HG03064 (cell line): ENCODE data around the gene C1QTNF1.
"Not testable (repeated sequence)": the region's sequence is repeated elsewhere in the genome, so short reads cannot be mapped to it uniquely, and the experiment has no call there.

Experiments used
- ATAC-seq: cut with Tn5 transposase; IDR thresholded peaks from one replicate; pipeline ENCODE4 v1.9.1; 2021; ENCODE audit warnings: low read depth; ENCODE audit not compliant: unreplicated experiment

C1QTNF1 gene

DNA sequence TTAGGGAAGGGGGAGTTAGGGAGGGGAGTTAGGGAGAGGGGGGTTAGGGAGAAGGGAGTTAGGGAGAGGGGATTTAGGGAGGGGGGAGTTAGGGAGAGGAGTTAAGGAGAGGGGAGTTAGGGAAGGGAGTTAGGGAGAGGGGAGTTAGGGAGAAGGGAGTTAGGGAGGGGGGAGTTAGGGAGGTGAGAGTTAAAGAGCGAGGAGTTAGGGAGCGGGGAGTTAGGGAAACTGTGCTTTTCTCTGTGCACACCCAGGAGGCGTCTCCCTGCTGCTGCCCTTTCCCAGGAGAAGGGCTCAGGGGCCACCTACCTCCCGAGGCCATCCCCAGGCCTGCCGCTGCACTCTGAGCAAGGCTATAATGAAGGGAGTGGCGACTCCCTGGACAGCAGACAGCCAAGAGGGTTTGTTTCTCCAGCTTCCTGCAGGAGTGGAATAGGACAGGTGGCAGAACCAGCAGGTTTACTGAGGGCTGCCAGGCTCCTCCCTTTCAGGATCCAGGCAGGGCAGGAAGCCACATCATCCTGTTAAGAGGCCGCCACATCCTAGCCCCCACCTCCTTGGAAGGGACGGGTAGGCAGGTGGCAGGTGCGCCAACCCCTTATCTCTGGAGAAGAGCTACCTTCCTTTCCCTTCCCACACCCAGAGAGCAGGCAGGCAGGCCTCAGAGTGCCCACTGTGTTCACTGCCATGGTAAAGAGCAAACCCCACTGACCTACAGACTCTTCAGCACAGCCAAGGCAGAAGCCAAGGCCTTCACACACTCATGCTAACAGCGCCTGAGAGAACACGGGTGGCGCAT lies 18.7 kb upstream of the C1QTNF1 start:
- ATAC-seq, result no peak

DNA sequence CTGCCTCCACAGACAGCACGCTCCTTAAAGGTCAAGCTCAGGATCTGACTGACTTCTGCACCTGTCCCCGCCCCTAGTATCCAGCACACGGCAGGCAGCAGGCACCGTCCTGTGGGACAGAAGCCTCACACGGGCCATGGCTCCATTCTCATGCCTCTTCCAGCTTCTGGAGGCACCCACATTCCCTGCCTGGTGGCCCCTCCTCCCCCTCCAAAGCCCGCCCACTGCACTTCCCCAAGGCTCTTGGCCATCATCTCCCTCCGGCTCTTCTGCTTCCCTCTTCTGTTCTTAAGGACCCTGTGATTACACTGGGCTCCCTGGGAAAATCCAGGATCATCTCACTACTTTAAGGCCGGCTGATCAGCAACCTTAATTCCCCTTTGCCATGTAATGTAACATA lies 17.9 kb upstream of the C1QTNF1 start:
- no peak for ATAC-seq

DNA sequence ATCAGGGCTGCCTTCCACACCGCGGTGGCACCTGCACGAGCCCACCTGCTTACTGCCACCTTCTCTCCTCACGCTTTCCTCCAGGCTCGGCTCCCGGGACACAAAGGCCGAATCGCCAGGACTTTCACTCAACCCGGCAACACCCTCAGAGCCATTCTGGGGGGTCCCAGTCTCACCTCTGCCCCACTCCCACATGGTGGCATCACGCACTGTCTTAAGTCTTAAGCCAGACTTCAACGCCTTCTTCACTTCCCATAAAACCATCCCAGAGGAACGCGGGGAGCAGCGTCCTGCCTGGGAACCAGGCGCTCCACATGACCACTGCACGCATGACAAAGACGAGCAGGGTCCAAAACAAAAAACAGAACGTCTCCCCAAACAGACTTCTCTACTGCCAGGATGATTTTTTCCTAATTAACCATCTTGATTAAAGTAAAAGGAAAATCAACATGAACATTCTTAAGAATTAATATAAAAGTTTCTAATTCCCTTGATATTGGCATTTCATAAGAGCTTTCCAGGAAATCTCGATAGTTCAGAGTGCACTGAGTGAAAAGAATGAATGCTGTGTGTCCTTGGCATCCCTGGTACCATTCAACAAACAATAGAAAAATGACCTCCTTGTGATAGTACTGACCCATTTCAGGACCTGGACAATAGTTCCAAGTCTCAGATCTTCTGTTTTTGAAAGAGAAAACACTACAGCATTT lies 17.0 kb upstream of the C1QTNF1 start:
- ATAC-seq, result no peak

DNA sequence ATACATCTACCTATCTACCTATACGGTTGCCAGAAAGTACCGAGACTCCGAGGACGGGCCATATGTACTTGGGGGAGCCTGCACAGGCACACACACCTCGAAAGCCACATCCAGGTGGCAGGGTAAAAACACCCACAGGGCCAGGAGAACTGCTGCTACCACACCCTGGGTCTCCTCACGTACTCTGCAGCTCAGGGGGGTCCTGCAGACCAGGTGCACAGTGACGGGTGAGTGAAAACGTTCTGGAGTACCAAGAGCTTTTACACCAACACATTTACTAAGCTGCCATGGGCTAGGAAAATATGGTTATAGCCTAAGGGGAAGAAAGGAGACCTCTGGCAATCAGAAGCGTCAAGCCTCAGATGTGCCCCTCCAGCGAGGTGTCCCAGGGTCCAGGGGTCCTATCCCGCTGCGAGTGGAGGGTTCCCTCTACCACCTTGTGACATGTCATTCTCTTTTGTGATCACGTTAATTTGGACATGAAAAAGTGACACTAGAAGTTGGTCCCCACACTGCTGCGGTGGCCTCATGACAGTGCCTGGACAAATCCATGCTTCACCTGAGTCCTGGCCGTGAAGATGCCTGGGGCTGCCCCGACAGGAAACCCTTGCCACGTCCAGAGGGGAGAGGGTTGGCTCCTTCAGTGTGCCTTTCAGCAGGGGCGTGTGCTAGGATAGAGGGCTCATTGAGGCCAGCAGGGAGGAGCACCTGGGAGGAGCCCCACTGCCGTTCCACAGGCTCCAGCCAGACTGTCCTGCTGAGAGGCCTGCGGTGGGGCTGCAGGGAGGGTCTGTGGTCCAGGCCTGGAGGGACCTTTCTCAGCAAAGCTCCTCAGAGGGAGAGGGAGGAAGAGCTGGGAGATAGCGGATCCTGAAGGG lies 16.2 kb upstream of the C1QTNF1 start:
- no peak for ATAC-seq

DNA sequence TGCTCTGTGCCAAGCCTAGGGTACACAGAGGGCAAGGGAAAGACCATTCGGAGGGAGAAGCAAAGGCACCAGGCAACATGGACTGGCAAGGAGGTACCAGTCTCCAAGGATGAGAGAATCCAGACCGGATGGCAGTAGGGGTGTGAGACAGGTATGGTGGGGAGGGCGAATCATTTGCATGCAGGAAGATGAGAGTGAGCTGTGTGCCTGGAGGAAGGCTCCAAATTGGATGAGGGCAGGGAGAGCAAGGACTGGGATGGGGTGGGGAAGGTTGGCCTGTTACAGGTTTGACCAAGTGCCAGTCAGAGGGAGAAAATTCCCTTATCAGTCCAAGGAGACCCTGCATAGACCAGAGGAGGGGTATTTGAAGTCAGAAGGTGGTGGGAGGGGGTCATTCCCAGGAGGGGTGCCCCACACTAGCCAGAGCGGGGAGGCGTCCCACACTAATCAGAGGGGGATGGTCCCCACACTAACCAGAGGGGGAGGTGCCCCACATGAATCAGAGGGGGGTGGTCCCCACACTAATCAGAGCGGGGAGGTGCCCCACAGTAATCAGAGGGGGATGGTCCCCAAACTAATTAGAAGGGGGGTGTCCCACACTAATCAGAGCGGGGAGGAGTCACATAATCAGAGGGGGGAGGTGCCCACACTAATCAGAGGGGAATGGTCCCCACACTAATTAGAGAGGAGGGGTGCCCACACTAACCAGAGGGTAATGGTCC lies 15.1 kb upstream of the C1QTNF1 start:
- ATAC-seq, result no peak

DNA sequence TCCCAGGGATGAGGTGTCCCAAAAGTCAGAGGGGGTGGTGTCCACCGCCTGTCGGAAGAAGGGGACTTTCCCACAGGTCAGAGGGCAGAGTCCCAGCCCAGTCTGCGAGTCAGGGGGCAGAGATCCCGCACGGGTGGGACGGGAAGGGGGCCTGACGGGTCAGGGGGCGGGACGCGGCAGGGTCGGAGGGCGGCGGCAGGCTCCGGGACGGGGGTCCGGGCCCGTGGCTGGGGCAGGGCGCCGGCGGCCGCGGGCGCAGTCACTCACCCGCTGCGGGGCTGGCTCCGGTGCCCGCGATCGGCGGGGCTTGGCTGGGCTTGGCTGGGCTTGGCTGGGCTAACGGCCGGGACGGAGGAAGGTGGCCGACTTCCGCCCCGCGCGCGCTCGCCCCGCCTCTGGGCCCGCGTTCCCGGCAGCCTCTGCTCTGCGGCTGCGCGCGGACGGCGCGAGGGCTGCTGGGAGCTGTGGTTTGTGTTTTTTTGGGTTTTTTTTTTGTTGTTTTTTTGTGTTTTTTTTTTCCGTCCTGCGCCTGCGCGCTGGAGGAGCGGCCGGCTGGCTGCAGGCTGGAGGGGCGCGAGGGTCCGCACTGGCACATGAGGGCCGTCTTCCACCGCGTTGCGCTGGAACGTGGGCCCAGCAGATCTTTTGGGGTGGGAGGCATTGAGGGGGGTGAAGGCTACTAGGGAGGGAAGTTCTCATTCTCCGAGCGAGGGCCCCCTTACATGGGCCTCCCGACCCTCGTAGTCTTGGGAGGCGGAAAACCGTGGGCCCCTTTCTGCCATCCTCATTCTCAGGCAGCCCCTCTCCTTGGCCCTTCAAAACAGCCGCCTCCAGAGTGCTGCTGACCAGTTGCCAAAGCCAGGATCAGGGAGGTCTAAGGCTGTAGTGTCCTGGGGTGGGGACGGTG lies 14.3 kb upstream of the C1QTNF1 start, which contains the start of gene CANT1:
Gene CANT1, minus strand, starts transcription at position 368 of the 907 bp plus-strand sequence. CDS start 12,142 bp downstream, outside the sequence.
- ATAC-seq, result peak; percentile 60

DNA sequence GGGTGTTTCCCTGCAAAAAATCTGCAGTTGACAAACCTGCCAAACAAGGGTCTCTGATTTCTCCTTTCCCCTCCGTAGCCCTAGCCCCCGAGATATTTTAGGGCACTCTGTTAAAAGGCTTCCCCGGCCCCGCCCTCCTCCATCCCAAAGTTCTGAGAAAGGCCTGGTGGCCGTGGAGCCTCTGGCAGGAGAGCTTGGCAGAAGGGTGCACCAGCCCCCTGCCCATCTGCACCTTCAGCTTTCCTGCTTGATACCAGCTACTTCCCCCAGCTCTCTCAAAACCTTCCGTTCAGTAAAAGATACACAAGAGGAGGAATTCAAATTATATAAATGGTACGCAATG lies 13.7 kb upstream of the C1QTNF1 start:
- no peak for ATAC-seq

DNA sequence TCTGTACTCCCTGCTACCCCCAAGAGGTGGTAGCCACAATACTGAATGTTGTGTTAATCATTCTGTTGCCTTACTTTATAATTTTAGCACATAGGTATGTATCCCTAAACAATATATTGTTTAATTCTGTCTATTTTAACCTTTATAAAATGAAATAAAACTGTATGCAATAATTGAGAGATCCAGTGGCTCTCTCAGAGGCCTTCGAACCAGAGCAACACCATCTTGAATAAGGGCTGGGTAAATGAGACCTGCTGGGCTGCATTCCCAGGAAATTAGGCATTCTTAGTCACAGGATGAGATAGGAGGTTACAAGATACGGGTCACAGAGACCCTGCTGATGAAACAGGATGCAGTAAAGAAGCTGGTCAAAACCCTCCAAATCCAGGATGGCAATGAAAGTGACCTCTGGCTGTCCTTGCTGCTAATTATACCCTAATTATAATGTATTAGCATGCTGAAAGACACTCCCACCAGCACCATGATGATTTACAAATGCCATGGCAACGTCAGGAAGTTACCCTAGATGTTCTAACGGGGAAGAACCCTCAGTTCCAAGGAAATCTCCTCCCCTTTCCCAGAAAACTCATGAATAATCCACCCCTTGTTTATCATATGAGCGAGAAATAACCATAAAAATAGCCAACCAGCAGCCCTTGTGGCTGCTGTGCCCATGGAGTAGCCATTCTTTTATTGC lies 12.4 kb upstream of the C1QTNF1 start:
- ATAC-seq, result no peak

DNA sequence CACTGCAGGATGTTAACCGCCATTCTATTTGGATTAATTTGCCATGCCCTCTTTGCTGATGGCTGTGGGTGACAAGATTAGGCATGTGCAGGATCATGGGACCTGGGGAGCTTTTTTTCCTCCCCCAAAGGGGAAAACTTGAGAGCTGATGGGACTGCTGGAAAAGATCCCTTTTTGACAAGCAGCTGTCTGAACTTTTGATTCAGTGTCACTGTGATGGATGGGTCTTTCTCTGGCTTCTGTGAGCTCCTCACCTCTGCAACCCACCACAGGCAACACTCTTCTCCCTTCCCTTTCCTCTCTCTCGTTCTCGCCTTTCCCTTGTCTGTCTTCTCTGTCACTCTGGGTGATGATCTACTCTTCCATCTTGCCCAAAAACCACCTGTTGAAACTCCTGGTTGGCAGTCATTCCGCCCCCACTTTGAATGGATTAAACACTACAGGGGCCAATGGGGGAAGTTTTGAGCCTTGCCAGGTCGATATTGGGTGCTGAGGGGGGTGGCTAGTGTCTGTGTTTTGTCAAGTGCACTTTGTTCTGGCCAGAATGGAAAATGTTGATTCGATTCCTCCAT lies 11.3 kb upstream of the C1QTNF1 start:
- no peak for ATAC-seq

DNA sequence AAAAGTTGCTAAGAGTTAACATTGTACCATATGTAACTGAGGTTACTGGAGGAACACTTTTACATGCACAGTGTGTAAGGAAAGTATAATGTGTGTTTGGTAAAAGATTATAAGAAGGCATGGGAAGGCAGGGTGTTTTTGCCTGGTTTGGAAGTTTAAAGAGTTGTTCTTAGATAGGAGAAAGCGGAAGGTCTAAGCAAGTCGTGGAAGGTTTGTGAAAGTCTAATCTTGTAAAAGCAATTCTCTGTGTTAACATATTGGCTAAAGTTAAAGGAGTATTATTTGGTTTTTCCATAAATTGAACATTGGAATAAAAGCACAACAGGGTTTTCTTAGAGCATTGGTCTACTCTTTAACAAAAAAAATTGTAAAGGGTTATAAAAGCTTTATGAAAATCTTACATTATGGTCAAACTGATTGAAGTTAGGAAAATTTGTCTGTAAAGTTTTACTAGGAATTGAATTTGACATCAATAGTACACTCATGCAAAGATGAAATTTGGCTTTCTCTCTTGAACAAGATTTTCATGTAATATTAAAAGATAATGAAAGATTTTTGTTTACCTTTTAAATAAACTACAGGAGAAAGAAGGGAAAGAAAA lies 9.7 kb upstream of the C1QTNF1 start:
- no peak for ATAC-seq

DNA sequence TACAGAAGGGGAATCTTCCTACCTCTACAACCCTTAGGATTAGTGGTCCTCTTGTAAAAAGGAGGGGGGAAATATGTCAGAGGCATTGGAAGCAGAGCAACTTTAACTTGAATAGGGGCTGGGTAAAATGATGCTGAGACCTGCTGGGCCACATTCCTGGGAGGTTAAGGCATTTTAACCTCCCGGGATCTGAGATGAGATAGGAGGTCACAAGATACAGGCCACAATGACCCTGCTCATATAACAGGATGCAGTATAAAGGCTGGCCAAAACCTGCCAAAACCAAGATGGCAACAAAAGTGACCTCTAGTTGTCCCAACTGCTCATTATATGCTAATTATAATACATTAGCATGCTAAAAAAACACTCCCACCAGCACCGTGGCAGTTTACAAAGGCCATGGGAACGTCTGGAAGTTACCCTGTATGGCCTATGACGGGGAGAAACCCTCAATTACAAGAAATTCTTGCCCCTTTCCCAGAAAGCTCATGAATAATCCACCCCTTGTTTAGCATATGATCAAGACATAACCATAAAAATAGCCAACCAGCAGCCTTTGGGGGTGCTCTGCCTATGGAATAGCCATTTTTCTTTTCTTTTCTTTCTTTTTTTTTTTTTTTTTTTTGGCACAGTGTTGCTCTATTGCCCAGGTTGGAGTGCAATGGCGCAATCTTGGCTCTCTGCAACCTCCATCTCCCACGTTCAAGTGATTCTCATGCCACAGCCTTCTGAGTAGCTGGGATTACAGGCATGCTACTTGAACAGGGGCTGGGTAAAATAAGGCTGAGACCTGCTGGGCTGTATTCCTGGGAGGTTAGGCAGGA lies 6.2 kb upstream of the C1QTNF1 start:
- ATAC-seq, result no peak

DNA sequence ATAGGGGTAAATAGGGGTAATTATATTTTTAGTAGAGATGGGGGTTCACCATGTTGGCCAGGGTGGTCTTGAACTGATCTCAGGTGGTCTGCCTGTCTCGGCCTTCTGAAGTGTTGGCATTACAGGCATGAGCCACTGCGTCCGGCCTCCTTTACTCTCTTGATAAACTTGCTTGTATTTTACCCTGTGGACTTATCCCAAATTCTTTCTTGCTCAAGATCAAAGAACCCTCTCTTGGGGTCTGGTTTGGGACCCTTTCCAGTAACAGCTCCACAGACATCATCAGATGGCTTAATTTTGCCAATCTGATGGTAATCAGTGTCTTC lies 5.6 kb upstream of the C1QTNF1 start:
- ATAC-seq, result no peak

DNA sequence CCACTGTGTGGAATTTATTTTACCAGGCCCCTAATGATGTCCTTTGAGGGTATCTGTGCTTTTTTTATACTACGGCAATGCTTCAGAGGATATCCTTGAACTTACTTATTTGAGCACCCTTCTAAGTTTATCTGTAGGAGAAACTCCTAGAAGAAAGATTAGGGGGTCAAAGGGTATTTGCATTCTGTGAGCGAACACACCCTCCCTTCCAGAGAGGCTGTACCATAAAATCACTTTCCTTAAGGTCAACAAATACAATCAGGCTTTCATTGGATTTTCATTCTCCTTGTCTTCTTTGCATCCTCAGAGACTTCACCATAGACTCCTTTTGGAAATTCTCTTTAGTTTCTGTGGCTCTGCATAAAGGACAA lies 4.7 kb upstream of the C1QTNF1 start:
- ATAC-seq, result no peak

DNA sequence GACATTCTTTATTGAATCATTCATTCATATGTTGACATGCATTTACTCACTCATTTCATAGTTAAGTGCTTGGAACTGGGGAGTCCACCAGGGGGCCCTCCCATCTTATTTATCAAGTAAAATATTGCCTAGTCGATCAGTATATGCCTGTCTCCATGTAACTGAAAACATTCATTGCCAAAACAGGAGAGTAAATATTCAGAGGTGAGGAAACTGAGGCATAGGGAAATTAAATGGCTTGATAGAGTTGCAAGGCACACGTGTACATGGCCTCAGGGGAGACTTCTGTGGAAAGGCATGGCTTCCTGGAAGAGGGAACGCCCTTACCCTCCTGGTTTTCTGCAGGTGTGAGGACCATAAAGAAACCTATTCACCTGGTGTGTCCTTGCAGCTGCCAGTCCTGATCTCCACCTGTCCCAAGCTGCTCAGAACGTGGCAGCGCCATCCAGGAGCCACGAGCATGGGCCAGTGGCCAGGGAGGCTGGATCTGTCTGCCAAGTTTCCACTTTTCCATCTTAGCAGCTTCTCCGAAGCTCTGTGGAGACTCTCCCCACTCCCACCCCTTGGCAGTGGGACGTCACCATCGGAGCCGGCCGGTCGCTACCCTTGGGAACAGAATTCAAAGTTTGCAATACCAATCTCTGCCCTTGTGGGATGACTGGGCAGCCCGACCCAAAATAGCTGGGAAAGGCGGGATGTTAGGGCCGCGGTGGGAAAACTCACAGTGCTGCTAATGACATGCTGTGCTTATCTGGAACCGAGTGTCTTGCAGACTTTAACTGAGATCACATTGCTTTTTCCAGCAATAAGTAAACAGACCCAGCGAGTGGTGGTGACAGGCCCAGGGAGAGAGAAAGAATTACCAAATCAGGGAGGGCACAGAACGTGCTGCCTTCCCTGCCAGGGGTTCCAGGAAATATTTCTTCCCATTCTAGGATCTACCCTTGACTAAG lies 4.1 kb upstream of the C1QTNF1 start:
- ATAC-seq, result no peak

DNA sequence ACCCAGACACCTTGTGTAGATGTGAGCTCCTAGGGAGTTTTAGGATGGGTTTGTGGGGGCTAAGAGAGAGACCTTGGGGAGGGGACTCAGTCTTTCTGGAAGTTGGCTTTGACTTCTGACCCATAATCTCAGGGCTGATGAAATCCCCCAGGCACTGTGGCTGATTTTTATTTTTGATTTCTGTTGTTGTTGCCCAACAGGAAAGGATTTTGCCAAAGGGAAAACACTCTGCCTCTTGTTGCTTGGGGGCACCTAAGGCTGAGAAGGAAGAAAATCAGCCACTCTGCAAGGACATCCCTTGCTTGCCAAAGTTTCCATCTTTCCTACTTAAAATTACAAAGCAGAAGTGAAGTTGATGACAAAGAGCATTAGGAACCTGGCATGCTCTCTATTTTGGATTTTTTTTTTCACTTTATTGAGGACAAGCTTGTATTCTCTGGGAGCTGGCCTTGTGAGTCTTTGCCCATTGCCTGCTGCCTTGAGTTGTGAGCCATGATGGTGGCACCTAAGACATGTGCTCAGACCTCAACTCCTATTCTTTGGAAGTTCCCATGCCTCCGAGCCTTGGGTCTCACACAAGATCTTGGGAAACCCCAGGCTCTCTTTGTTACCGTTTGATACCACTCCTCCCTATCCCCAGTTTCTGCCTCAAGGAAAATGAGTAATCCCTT lies 3.2 kb upstream of the C1QTNF1 start:
- ATAC-seq, result no peak

DNA sequence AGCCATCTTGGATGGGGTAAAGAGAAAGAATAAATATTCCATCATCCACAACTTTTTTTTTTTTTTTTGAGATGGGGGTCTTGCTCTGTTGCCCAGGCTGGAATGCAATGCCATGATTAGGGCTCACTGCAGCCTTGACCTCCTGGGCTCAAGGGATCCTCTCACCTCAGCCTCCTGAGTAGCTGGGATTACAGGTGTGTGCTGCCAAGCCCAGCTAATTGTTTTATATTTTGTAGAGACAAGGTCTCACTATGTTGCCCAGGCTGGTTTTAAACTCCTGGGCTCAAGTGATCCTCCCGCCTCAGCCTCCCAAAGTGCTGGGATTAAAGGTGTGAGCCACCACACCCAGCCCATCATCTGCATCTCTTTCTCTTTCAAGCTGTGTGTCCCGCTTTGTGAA lies 2.0 kb upstream of the C1QTNF1 start:
- ATAC-seq, result not testable (repeated sequence)
